HG03103 (cell line): ENCODE data around the gene SLC25A21.
A peak's percentile ranks its signal among the peaks of the same experiment; 100 is the strongest.
"Not testable (repeated sequence)": the region's sequence is repeated elsewhere in the genome, so short reads cannot be mapped to it uniquely, and the experiment has no call there.

Experiments
- ATAC-seq: cut with Tn5 transposase; IDR thresholded peaks from one replicate; pipeline ENCODE4 v1.9.1; 2021; ENCODE audit warnings: low read depth; ENCODE audit not compliant: unreplicated experiment

The SLC25A21 gene

GRCh38 chr14:36901861-36902260 lies 270.5 kb downstream of the SLC25A21 start:
- ATAC-seq, result no peak

- ATAC-seq, result no peak
These were observed 271.6 kb downstream of the SLC25A21 start for GRCh38 chr14:36900846-36901245.

- ATAC-seq, result not testable (repeated sequence)
These were observed 276.1 kb downstream of the SLC25A21 start for GRCh38 chr14:36896300-36896699.

- ATAC-seq, result no peak
These were observed 288.4 kb downstream of the SLC25A21 start for GRCh38 chr14:36884049-36884448.

- ATAC-seq, result no peak
These were observed 292.1 kb downstream of the SLC25A21 start for GRCh38 chr14:36880276-36880675.

GRCh38 chr14:36879558-36879957 lies 292.8 kb downstream of the SLC25A21 start:
- no peak for ATAC-seq

GRCh38 chr14:36874396-36875138 lies 297.8 kb downstream of the SLC25A21 start:
- ATAC-seq, result no peak

GRCh38 chr14:36870776-36871175 lies 301.6 kb downstream of the SLC25A21 start:
- no peak for ATAC-seq

GRCh38 chr14:36869125-36869524 lies 303.3 kb downstream of the SLC25A21 start:
- ATAC-seq, result no peak

GRCh38 chr14:36866867-36867266 lies 305.5 kb downstream of the SLC25A21 start:
- peak; percentile 87 for ATAC-seq

- no peak for ATAC-seq
These were observed 309.1 kb downstream of the SLC25A21 start for GRCh38 chr14:36863271-36863670.

- not testable (repeated sequence) for ATAC-seq
These were observed 310.2 kb downstream of the SLC25A21 start for GRCh38 chr14:36862237-36862636.

- no peak for ATAC-seq
These were observed 311.6 kb downstream of the SLC25A21 start for GRCh38 chr14:36860831-36861230.

GRCh38 chr14:36859119-36859518 lies 313.3 kb downstream of the SLC25A21 start:
- ATAC-seq, result no peak

GRCh38 chr14:36857842-36858445 lies 314.5 kb downstream of the SLC25A21 start:
- no peak for ATAC-seq

GRCh38 chr14:36857136-36857535 lies 315.3 kb downstream of the SLC25A21 start:
- ATAC-seq, result no peak

- ATAC-seq, result no peak
These were observed 316.1 kb downstream of the SLC25A21 start for GRCh38 chr14:36856095-36856878.

- ATAC-seq, result no peak
These were observed 317.0 kb downstream of the SLC25A21 start for GRCh38 chr14:36855396-36855795.

GRCh38 chr14:36852981-36853691 lies 319.3 kb downstream of the SLC25A21 start:
- no peak for ATAC-seq

GRCh38 chr14:36848213-36848612 lies 324.2 kb downstream of the SLC25A21 start:
- no peak for ATAC-seq

GRCh38 chr14:36847366-36847765 lies 325.0 kb downstream of the SLC25A21 start:
- no peak for ATAC-seq
